Stimulated activated CD4-positive, alpha-beta T cell treated with anti-CD3 and anti-CD28 coated beads, Interleukin-12 subunit alpha, Interleukin-12 subunit beta, amount 100 ng/mL, for 4 hours (primary cell): ENCODE results near the gene PPP1R3C.

ENCODE experiments used
- DNase-seq: peaks from one replicate; pipeline ENCODE4 v3.0.0-alpha.2; 2020

Gene PPP1R3C

GRCh38 chr10:91628383-91628782 lies 4.5 kb downstream of the PPP1R3C start:
- DNase-seq, result no peak

GRCh38 chr10:91627344-91628102 lies 5.3 kb downstream of the PPP1R3C start:
- DNase-seq, result no peak

- DNase-seq, result no peak
Observed at GRCh38 chr10:91626936-91627335, 5.9 kb downstream of the PPP1R3C start.

GRCh38 chr10:91624633-91625032 lies 8.2 kb downstream of the PPP1R3C start:
- no peak for DNase-seq

GRCh38 chr10:91622601-91623000 lies 10.3 kb downstream of the PPP1R3C start:
- DNase-seq, result no peak

- DNase-seq, result no peak
Observed at GRCh38 chr10:91621483-91622113, 11.3 kb downstream of the PPP1R3C start.

- no peak for DNase-seq
Observed at GRCh38 chr10:91617072-91617609, 15.7 kb downstream of the PPP1R3C start.

- no peak for DNase-seq
Observed at GRCh38 chr10:91616137-91616536, 16.7 kb downstream of the PPP1R3C start.

- DNase-seq, result no peak
Observed at GRCh38 chr10:91614225-91614624, 18.6 kb downstream of the PPP1R3C start.

GRCh38 chr10:91613411-91614187 lies 19.3 kb downstream of the PPP1R3C start:
- no peak for DNase-seq

GRCh38 chr10:91610919-91611318 lies 22.0 kb downstream of the PPP1R3C start:
- DNase-seq, result no peak

- DNase-seq, result no peak
Observed at GRCh38 chr10:91610444-91610843, 22.4 kb downstream of the PPP1R3C start.

GRCh38 chr10:91607646-91608403 lies 25.0 kb downstream of the PPP1R3C start:
- no peak for DNase-seq

GRCh38 chr10:91605968-91606367 lies 26.9 kb downstream of the PPP1R3C start:
- no peak for DNase-seq

- DNase-seq, result no peak
Observed at GRCh38 chr10:91604553-91605534, 28.0 kb downstream of the PPP1R3C start.

- DNase-seq, result no peak
Observed at GRCh38 chr10:91603931-91604331, 28.9 kb downstream of the PPP1R3C start.

GRCh38 chr10:91602868-91603568 lies 29.9 kb downstream of the PPP1R3C start:
- DNase-seq, result no peak

GRCh38 chr10:91602449-91602848 lies 30.4 kb downstream of the PPP1R3C start:
- no peak for DNase-seq

- DNase-seq, result no peak
Observed at GRCh38 chr10:91601212-91601611, 31.7 kb downstream of the PPP1R3C start.

- no peak for DNase-seq
Observed at GRCh38 chr10:91598211-91598977, 34.5 kb downstream of the PPP1R3C start.
